Mesothelial cell of epicardium (in vitro differentiated cells): ENCODE measurements around the gene ASAP2. TPM values are rescaled to one million over a fixed set of nuclear protein-coding genes. Genes with fewer than 3 reads are reported as not detected.
A peak's percentile ranks its signal among the peaks of the same experiment; 100 is the strongest.

Source experiments
- DNase-seq, 2 experiments: peaks; one replicate each; pipeline ENCODE4 v3.0.0; 2021; ENCODE audit warnings: low spot score in 2 of 2; ENCODE audit not compliant: unreplicated experiment in 2 of 2
- H3K27ac Mint-ChIP-seq: 2 replicates; pipeline ENCODE4 v1.8.0; 2021; ENCODE audit warnings: mixed read lengths
- H3K27me3 Mint-ChIP-seq: 2 replicates; pipeline ENCODE4 v1.8.0; 2021; ENCODE audit warnings: low read depth, mixed read lengths
- H3K36me3 Mint-ChIP-seq: 2 replicates; pipeline ENCODE4 v1.8.0; 2021; ENCODE audit warnings: mixed read lengths
- H3K4me1 Mint-ChIP-seq: 2 replicates; pipeline ENCODE4 v1.8.0; 2021; ENCODE audit warnings: mixed read lengths
- H3K4me3 Mint-ChIP-seq: 2 replicates; pipeline ENCODE4 v1.8.0; 2021; ENCODE audit warnings: mild to moderate bottlenecking, moderate library complexity, mixed read lengths
- H3K9me3 Mint-ChIP-seq: 2 replicates; pipeline ENCODE4 v1.8.0; 2021; ENCODE audit warnings: mixed read lengths
- CTCF ChIP-seq: fragments of 200-600 bp; sonication (generic); IDR thresholded peaks from one replicate; pipeline ENCODE4 v1.5.0; 2021; ENCODE audit warnings: antibody characterized with exemption; ENCODE audit not compliant: unreplicated experiment
- total RNA-seq: library from RNA; stranded (reverse); gene quantifications from 3 replicates; pipeline ENCODE4 v1.2.1, GENCODE V29; 2021

Gene ASAP2
- 25.8 to 29.7 TPM (median 26.2 TPM) in 3 replicates for total RNA-seq

DNA sequence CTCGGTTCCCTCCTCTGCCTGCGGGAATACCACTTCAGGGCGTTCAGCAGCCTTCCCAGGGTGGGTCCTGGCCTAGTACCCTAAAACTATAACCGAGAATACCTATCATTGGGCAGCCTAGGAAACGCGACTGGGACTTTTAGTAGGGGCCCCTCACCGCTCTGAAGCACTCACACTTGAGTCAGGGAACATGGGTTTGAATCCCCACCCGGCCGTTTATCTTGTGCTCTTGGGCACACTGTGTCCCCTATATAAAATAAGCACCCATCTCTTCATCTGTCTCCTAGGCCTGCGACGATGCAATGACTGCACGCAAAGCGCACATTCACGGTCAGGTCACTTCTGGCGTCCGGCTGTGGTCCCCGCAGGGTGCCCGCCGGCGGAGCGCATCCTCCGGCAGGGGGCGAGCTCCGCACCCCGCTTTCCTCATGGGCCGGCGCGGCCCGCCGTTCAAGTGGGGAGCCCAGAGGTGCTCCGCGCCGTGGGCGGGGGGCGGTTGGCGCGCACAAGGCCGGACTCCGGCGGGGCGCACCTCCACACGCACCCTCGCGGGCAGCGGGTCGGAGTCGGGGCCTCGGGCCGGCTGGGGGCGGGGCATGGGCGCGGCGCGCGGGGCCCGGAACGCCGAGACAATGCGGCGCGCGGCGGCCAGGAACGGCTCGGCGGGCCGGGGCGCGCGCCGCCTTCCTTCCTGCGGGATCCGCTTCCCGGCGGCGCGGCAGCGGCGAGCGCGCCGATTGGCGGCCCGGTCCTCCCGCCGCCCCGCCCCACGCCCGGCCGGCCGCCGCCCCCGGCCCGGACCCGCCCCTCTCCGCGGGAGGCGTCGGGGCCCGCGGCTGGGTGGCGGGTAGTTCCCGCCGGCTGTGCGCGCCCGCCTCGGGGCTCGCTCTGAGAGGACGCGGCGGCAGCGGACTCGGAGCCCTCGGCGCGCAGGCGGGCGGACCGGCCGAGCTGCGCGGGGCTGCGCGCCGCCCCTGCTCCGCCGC lies at the start of gene ASAP2:
ASAP2 (plus strand) TSS at position 850 of the 986 bp plus-strand sequence. CDS start 293 bp downstream, outside the sequence.
- Mint-ChIP-seq H3K36me3 (peaks cover 1% of the 10 kb centered on the region), H3K27ac (no peak within 1 kb of the TSS), H3K4me1 (peaks cover 24% of the 10 kb centered on the region), H3K4me3 (peak within 1 kb of the TSS; percentile 75), H3K27me3 (no peaks in the 10 kb centered on the region), H3K9me3 (no peaks in the 10 kb centered on the region)
- TF ChIP-seq CTCF: peak; percentile 79
- peak; percentile 55 to 82 for DNase-seq

GRCh38 chr2:9158786-9159779 lies 47.5 kb upstream of the ASAP2 start:
- Mint-ChIP-seq H3K9me3 (no peaks in the 10 kb centered on the region), H3K27me3 (no peaks in the 10 kb centered on the region), H3K4me3 (no peak overlapping the region), H3K36me3 (no peaks in the 10 kb centered on the region), H3K4me1 (no peaks in the 10 kb centered on the region), H3K27ac (no peak overlapping the region)
- DNase-seq: no peak
- TF ChIP-seq CTCF: no peak

DNA sequence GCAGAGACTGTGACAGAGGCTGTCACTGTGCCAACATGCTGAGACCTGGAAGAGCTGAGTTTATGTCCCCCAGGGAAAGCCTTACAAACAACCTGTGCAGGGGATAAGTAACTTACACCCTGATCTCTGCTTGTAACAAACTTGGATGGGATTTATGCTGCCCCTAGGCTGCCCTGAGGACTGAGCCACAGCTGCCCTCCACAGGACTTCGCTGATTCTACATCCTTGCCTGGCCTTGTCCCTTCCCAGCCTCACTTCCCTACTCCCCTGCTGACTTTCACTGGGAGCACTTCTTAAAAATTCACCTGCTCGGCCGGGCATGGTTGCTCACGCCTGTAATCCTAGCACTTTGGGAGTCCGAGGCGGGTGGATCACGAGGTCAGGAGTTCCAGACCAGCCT lies 45.9 kb upstream of the ASAP2 start:
- H3K27ac Mint-ChIP-seq: no peak overlapping the region
- DNase-seq: no peak
- H3K4me1 Mint-ChIP-seq: no peaks in the 10 kb centered on the region

GRCh38 chr2:9162841-9163240 lies 43.8 kb upstream of the ASAP2 start:
- H3K9me3 Mint-ChIP-seq: no peaks in the 10 kb centered on the region
- H3K4me1 Mint-ChIP-seq: peaks cover 6% of the 10 kb centered on the region
- TF ChIP-seq CTCF: no peak
- H3K36me3 Mint-ChIP-seq: no peaks in the 10 kb centered on the region
- no peak for DNase-seq
- H3K4me3 Mint-ChIP-seq: no peak overlapping the region
- H3K27ac Mint-ChIP-seq: no peak overlapping the region
- no peaks in the 10 kb centered on the region for H3K27me3 Mint-ChIP-seq

More for the DNA sequence above, 45.9 kb upstream of the ASAP2 start:
- no peak for TF ChIP-seq CTCF
- Mint-ChIP-seq H3K4me3 (no peak overlapping the region), H3K36me3 (no peaks in the 10 kb centered on the region), H3K9me3 (no peaks in the 10 kb centered on the region), H3K27me3 (no peaks in the 10 kb centered on the region)

DNA sequence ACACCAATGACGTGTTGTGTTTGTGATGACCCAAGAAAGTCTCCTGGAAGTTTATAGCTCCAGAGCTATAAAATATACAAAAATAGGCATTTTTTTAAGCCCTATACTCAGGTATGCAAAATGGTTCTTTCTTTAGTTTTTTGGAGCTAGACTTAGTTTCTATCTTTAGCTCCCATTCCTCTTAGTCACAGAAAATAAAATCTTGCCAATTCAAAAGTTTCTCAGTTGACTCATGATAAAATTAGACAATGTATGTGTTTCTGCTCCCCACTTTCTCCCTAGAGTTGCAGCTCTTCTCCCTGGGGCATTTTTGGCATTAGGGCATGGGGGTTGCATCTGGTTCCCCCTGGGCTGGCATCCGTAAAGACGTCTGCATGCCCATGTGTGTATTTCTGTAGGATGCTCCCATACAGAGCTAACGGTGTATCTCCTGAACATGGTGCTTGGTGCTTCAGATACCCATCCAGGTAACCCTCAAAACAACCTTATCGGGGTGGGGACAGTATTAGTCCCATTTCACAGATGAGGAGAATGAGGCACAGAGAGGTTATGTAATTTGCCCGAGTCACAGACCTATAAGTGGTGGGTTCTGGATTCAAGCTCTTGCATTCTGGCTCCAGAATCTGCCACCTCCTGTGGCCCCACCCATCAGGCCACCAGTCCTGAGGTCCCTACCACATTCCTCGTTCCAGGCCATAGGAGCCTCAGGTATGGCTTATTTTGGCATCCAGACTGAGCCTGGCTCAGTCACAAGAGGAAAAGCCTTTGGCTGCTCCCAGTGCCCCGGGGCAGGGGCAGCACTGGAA lies 43.1 kb upstream of the ASAP2 start:
- Mint-ChIP-seq H3K27ac (no peak overlapping the region), H3K27me3 (no peaks in the 10 kb centered on the region), H3K36me3 (no peaks in the 10 kb centered on the region), H3K4me1 (peaks cover 11% of the 10 kb centered on the region), H3K4me3 (no peak overlapping the region), H3K9me3 (no peaks in the 10 kb centered on the region)
- no peak for TF ChIP-seq CTCF
- DNase-seq: no peak
